Measurements from ENCODE around the gene EHMT1. TPM values are rescaled to one million over a fixed set of nuclear protein-coding genes. Genes with fewer than 3 reads are reported as not detected.

Gene EHMT1
- total and polyA plus RNA-seq, 10 of the 15 experiments (the other 5 are each of a cell fraction or from before 2014, with no cell fraction given), result 2.9 to 100 (median 48.1) TPM

- H4K20me1 ChIP-seq (ENCODE audit: control insufficient read depth, insufficient read depth), result no peaks in the 10 kb centered on the region
- DNase-seq (ENCODE audit: low read depth, low spot score), result no peak
- no peaks in the 10 kb centered on the region for H3K9me3 ChIP-seq (replicated peaks; ENCODE audit: control insufficient read depth, insufficient read depth, low read length)
- no peak overlapping the region for H3K9ac ChIP-seq (ENCODE audit: control insufficient read depth, insufficient read depth, low read length)
- H3K79me2 ChIP-seq (ENCODE audit: control insufficient read depth, insufficient read depth, low read length), result no peaks in the 10 kb centered on the region
- H3K27ac ChIP-seq (ENCODE audit: control insufficient read depth, insufficient read depth), result no peak overlapping the region
- ATAC-seq, result no peak
- no peak overlapping the region for H3K4me2 ChIP-seq (ENCODE audit: control insufficient read depth, insufficient read depth)
- no peaks in the 10 kb centered on the region for H3K27me3 ChIP-seq (replicated peaks in 1 of 2; ENCODE audit: control insufficient read depth in 2 of 2, insufficient read depth in 2 of 2, low read length in 1 of 2)
- no peaks in the 10 kb centered on the region for H3K4me1 ChIP-seq (ENCODE audit: control insufficient read depth, insufficient read depth, low read length)
- WGBS (ENCODE audit: insufficient coverage, insufficient replicate concordance, low lambda C conversion rate, missing lambda C conversion rate), result over 99% methylated on average over 11 of the region's 11 CpGs
- in situ Hi-C loops (cut with MboI) (no loop called here), intact Hi-C loops (cut with micrococcal nuclease; ENCODE audit: unreplicated experiment) (no loop called here)
- no TSS peak for BruUV-seq (replicated peaks)
- no peak overlapping the region for H3K4me3 ChIP-seq
- H3K36me3 ChIP-seq (ENCODE audit: control insufficient read depth in 2 of 2, insufficient read depth in 2 of 2, low read length in 1 of 2), result peaks cover 31 to 56% of the 10 kb centered on the region in 2 experiments
- ChIA-PET SMC1A (ENCODE audit: uncharacterized antibody, unreplicated experiment) (interaction anchor here (2.0 kb wide), 1 partner anchor 106 kb away, joined by 5 read pairs; no protein-coding TSS in a partner anchor), POLR2A (no interaction called here), CTCF (interaction anchor here (0.6 kb wide), 1 partner anchor 105 kb away, joined by 4 read pairs; no protein-coding TSS in a partner anchor), RAD21 (ENCODE audit: unreplicated experiment) (no interaction called here)
- H2AFZ ChIP-seq (ENCODE audit: control insufficient read depth, low read depth, low read length), result no peak overlapping the region
- FAIRE-seq, result no peak
- TF ChIP-seq TAF1 (IDR thresholded peaks at IDR 0.05; ENCODE audit: borderline replicate concordance, low read depth, low read length) (no peak), TCF7 (IDR thresholded peaks at IDR 0.05; ENCODE audit: borderline replicate concordance) (no peak), LARP7 (IDR thresholded peaks at IDR 0.05) (no peak), POLR2AphosphoS5 (IDR thresholded peaks at IDR 0.05; ENCODE audit: low read length) (no peak), PKNOX1 (IDR thresholded peaks at IDR 0.05) (no peak), RFX5 (IDR thresholded peaks at IDR 0.05; ENCODE audit: low read depth, low read length) (no peak), ZNF207 (IDR thresholded peaks at IDR 0.05; ENCODE audit: borderline replicate concordance) (no peak), PAX8 (IDR thresholded peaks at IDR 0.05) (no peak), CEBPB (IDR thresholded peaks at IDR 0.05; ENCODE audit: borderline replicate concordance in 1 of 2, low read depth in 2 of 2, low read length in 2 of 2) (no peak), RAD21 (IDR thresholded peaks at IDR 0.05; ENCODE audit: insufficient read depth, low read depth, low read length) (no peak), MEF2B (IDR thresholded peaks at IDR 0.05; ENCODE audit: partially characterized antibody, poor library complexity, severe bottlenecking) (no peak)
- TF ChIP-seq, protein P1, sequence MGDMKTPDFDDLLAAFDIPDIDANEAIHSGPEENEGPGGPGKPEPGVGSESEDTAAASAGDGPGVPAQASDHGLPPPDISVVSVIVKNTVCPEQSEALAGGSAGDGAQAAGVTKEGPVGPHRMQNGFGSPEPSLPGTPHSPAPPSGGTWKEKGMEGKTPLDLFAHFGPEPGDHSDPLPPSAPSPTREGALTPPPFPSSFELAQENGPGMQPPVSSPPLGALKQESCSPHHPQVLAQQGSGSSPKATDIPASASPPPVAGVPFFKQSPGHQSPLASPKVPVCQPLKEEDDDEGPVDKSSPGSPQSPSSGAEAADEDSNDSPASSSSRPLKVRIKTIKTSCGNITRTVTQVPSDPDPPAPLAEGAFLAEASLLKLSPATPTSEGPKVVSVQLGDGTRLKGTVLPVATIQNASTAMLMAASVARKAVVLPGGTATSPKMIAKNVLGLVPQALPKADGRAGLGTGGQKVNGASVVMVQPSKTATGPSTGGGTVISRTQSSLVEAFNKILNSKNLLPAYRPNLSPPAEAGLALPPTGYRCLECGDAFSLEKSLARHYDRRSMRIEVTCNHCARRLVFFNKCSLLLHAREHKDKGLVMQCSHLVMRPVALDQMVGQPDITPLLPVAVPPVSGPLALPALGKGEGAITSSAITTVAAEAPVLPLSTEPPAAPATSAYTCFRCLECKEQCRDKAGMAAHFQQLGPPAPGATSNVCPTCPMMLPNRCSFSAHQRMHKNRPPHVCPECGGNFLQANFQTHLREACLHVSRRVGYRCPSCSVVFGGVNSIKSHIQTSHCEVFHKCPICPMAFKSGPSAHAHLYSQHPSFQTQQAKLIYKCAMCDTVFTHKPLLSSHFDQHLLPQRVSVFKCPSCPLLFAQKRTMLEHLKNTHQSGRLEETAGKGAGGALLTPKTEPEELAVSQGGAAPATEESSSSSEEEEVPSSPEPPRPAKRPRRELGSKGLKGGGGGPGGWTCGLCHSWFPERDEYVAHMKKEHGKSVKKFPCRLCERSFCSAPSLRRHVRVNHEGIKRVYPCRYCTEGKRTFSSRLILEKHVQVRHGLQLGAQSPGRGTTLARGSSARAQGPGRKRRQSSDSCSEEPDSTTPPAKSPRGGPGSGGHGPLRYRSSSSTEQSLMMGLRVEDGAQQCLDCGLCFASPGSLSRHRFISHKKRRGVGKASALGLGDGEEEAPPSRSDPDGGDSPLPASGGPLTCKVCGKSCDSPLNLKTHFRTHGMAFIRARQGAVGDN (IDR thresholded peaks at IDR 0.05), result no peak
- TF ChIP-seq, protein P2, sequence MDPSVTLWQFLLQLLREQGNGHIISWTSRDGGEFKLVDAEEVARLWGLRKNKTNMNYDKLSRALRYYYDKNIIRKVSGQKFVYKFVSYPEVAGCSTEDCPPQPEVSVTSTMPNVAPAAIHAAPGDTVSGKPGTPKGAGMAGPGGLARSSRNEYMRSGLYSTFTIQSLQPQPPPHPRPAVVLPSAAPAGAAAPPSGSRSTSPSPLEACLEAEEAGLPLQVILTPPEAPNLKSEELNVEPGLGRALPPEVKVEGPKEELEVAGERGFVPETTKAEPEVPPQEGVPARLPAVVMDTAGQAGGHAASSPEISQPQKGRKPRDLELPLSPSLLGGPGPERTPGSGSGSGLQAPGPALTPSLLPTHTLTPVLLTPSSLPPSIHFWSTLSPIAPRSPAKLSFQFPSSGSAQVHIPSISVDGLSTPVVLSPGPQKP (IDR thresholded peaks at IDR 0.05; ENCODE audit: low read depth, low read length), result no peak
- TF ChIP-seq, protein P3, sequence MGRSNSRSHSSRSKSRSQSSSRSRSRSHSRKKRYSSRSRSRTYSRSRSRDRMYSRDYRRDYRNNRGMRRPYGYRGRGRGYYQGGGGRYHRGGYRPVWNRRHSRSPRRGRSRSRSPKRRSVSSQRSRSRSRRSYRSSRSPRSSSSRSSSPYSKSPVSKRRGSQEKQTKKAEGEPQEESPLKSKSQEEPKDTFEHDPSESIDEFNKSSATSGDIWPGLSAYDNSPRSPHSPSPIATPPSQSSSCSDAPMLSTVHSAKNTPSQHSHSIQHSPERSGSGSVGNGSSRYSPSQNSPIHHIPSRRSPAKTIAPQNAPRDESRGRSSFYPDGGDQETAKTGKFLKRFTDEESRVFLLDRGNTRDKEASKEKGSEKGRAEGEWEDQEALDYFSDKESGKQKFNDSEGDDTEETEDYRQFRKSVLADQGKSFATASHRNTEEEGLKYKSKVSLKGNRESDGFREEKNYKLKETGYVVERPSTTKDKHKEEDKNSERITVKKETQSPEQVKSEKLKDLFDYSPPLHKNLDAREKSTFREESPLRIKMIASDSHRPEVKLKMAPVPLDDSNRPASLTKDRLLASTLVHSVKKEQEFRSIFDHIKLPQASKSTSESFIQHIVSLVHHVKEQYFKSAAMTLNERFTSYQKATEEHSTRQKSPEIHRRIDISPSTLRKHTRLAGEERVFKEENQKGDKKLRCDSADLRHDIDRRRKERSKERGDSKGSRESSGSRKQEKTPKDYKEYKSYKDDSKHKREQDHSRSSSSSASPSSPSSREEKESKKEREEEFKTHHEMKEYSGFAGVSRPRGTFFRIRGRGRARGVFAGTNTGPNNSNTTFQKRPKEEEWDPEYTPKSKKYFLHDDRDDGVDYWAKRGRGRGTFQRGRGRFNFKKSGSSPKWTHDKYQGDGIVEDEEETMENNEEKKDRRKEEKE (IDR thresholded peaks at IDR 0.05), result no peak
Measured at GRCh38 chr9:137778336-137778735, 159.5 kb downstream of the EHMT1 start.

All from GM12878 (cell line).